SKM-1 (cell line): ENCODE results near the gene TMEM175.

Experiments used
- DNase-seq: peaks from one replicate; lab custom pipeline; 2025; ENCODE audit not compliant: unreplicated experiment; lab: John Stamatoyannopoulos, UW

The TMEM175 gene

GRCh38 chr4:898869-899555 lies 33.2 kb upstream of the TMEM175 start:
- DNase-seq: no peak

GRCh38 chr4:899556-899906 lies 32.7 kb upstream of the TMEM175 start:
- DNase-seq: no peak

GRCh38 chr4:900073-900472 lies 32.2 kb upstream of the TMEM175 start:
- no peak for DNase-seq

GRCh38 chr4:900721-901120 lies 31.5 kb upstream of the TMEM175 start:
- no peak for DNase-seq

GRCh38 chr4:901192-901910 lies 30.9 kb upstream of the TMEM175 start:
- DNase-seq: no peak

GRCh38 chr4:903066-904046 lies 28.9 kb upstream of the TMEM175 start:
- DNase-seq: no peak

GRCh38 chr4:905485-906338 lies 26.5 kb upstream of the TMEM175 start:
- no peak for DNase-seq

GRCh38 chr4:906339-907102 lies 25.7 kb upstream of the TMEM175 start:
- no peak for DNase-seq

GRCh38 chr4:907103-907400 lies 25.2 kb upstream of the TMEM175 start:
- no peak for DNase-seq

GRCh38 chr4:907691-908425 lies 24.4 kb upstream of the TMEM175 start:
- DNase-seq: no peak

GRCh38 chr4:909131-909571 lies 23.1 kb upstream of the TMEM175 start:
- no peak for DNase-seq

- DNase-seq: no peak
These were observed 22.4 kb upstream of the TMEM175 start for GRCh38 chr4:909821-910220.

- DNase-seq: no peak
These were observed 21.7 kb upstream of the TMEM175 start for GRCh38 chr4:910366-911091.

GRCh38 chr4:911221-911751 lies 21.0 kb upstream of the TMEM175 start:
- no peak for DNase-seq

- DNase-seq: no peak
These were observed 20.3 kb upstream of the TMEM175 start for GRCh38 chr4:911871-912490.

- no peak for DNase-seq
These were observed 19.5 kb upstream of the TMEM175 start for GRCh38 chr4:912548-913279.

- DNase-seq: no peak
These were observed 19.0 kb upstream of the TMEM175 start for GRCh38 chr4:913280-913618.

GRCh38 chr4:914531-914930 lies 17.7 kb upstream of the TMEM175 start:
- DNase-seq: no peak
